Anterior cingulate cortex (tissue), 58 donors: ENCODE measurements around the gene SLC47A1.
"Not testable (repeated sequence)": the region's sequence is repeated elsewhere in the genome, so short reads cannot be mapped to it uniquely, and the experiment has no call there.

Source experiments
- DNase-seq, 58 donors: peaks; one replicate each; lab custom pipeline; 2025; lab: John Stamatoyannopoulos, UW

The SLC47A1 gene

DNA sequence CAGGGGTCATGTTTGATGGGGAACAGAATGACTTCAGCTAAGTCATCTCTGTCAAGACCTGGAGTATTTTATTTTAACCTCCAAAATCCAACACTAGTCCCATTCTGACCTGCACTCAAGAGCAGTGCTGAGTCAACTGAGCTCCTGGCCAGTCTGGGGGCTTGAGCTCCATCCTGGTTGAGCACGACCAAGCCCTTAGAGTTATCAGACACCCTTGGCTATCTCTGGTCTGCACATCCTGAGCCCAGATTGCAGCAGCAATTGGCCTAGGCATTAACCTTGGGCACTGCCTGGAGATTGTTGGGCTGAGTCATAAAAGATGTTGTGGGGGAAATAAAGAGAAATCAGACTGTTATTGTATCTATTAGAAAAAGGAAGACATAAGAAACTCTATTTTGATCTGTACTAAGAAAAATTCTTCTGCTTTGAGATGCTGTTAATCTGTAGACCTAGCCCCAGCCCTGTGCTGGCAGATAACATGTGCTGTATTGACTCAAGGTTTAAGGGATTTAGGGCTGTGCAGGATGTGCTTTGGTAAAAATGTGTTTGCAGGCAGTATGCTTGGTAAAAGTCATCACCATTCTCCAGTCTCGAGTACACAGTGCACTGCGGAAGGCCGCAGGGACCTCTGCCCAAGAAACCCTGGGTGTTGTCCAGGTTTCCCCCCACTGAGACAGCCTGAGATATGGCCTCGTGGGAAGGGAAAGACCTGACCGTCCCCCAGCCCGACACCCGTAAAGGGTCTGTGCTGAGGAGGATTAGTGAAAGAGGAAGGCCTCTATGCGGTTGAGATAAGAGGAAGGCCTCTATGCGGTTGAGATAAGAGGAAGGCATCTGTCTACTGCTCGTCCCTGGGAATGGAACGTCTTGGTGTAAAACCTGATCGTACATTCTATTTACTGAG is 14.0 kb upstream of the SLC47A1 start:
- not testable (repeated sequence) for DNase-seq

DNA sequence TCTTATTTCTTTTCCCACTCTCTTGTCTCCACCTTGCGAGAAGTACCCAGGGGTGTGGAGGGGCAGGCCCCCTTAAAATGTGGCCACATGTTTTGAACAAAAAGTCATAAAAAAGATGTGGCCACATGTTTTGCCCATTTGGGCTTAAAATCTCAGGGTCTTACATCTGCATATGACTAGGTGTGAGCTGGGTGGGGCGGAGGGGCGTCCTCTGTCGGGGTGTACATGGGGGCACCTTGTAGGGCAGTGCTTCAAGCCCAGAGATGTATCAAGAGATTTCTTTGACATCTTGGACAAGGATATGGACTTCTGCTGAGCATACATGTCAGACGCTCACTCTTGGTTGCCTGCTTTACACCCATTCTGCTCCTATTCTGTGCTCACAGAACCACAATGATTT is 13.0 kb upstream of the SLC47A1 start:
- no peak for DNase-seq

DNA sequence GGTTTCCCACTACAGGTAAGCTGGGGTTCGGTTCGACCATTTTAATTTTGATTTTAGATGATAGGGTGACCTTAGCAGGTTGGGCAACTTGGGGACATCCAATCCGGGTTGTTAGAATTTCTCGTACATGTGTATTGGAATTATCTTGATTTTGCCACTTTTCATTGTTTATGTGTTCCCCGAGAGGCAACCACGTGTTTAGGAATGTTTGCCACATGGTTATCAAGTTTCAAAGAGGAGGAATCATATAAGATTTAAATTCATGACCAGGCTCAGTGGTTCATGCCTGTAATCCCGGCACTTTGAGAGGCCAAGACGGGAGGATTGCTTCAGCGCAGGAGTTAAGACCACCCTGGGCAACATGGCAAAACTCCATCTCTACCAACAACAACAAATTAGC is 10.0 kb upstream of the SLC47A1 start:
- no peak for DNase-seq

DNA sequence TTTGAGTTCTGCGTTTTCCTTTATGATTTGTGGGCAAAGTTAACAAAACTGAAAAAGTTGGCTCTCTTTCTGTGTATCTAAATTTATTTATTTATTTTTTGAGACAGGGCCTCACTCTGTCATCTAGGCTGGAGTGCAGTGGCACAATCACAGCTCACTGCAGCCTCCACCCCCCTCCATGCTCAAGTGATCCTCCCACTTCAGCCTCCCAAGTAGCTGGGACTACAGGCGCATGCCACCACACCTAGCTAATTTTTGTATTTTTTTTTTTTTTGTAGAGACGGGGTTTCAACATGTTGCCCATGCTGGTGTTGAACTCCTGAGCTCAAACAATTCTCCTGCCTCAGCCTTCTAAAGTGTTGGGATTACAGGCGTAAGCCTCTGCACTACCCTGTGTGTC is 6.7 kb upstream of the SLC47A1 start:
- DNase-seq = not testable (repeated sequence)

DNA sequence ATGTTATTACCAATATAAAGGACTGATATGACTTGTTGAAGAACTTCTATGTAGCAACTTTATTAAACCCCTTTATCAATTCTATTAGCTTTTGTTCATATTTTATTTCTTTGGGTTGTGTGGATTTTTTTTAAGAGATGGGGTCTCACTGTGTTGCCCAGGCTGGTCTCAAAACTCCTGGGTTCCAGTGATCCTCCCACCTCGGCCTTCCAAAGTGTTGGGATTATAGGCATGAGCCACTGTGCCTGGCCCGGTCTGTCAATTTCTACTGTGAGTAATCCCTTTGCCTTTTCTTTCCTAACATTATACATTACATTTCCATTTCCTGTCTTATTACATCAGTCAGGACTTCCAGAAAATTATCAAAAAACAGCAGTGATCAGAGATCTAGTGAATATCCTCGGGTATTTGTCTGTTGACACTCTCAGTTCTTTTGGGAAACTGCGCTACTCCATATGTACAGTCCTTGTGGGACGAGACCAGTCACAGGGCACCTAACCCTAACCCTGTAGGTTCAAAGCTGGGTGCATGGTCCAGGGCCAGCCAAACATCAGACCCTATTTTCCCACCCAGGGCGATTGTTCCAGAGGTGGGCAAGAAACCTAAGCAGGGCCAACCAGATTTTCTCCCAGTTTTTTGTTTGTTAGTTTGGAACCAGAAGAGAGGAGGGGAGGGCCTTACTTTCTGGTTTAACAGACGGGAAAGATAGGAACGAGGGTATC is 1.7 kb upstream of the SLC47A1 start:
- no peak for DNase-seq

DNA sequence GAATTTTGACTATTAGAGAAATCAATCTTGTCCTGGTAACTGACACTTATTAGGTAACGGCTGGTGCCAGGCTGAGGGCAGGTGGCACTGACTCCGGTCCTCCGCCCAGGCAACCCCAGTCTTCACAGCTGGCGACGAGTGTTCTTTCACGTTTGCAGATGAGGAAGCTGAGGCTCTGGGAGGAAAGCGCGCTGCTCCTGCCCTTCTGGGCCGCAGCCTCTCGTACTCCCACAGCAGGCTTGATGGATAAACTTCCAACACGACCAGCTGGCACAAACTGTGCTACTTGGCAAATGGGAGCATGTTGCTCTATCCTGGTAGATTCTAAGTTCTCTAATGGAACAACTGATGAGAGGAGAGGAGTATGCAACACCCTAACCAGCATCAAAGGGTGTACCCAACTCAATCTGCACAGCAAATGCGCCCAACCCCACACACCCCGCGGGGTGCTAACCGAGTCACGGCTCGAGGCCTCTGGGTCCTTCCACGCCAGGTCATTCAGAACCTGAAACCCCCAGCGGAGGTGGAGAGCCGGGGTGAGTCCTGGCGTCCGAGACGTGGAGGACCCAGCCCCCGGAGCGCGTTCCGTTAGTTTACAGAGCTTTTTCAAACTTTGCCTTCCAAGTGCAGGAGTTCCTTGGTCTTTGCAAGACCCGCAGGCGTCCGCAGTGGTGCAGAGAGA is 477 bp upstream of the SLC47A1 start:
- DNase-seq = no peak

DNA sequence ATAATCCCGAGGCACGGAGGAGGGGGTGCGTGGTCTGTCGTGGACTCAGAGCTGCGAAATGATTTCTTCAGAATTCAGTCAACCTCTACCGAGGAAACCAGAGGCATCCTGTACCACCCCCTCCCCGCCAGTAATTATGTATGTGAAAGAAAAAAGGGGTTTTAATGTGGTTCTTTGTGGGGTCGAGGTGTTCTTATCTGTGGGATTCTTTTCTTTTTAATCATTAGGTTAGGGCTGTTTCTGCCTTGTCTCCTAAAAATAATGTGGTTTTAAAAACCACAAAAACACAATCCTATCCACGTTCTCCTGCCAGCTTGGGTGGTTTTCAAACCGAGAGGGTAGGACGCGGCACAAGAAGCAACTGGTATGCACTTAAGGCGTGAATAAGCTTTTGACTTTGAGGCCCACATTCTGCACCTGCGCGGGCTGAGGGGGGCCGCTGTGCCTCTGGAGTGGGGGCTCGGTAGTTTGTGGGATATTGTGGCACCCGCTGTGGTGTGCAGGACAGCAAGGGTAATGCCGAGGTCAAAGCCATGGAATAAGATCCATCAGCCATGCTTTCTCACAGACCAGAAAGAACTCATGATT is 1.0 kb downstream of the SLC47A1 start:
- DNase-seq = no peak

DNA sequence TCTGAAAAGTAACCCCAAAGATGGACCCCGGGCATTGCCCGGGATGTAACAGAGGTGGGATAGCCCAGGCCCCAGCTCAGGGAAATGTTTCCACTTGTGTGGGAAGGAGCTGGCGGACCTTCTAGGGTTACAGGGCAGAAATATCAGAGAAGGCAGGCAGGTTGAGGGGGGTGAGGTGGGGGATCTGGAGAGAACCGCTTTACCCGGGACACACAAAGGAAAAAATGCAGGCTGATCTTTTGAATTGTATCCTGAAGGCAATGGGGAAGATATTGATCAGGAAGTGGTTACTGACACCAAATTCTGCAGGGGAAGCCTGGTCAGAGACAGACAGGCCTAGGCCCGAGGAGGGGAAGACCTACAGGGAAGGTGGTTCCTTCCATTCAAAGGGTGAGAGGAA is 3.5 kb downstream of the SLC47A1 start:
- no peak for DNase-seq

DNA sequence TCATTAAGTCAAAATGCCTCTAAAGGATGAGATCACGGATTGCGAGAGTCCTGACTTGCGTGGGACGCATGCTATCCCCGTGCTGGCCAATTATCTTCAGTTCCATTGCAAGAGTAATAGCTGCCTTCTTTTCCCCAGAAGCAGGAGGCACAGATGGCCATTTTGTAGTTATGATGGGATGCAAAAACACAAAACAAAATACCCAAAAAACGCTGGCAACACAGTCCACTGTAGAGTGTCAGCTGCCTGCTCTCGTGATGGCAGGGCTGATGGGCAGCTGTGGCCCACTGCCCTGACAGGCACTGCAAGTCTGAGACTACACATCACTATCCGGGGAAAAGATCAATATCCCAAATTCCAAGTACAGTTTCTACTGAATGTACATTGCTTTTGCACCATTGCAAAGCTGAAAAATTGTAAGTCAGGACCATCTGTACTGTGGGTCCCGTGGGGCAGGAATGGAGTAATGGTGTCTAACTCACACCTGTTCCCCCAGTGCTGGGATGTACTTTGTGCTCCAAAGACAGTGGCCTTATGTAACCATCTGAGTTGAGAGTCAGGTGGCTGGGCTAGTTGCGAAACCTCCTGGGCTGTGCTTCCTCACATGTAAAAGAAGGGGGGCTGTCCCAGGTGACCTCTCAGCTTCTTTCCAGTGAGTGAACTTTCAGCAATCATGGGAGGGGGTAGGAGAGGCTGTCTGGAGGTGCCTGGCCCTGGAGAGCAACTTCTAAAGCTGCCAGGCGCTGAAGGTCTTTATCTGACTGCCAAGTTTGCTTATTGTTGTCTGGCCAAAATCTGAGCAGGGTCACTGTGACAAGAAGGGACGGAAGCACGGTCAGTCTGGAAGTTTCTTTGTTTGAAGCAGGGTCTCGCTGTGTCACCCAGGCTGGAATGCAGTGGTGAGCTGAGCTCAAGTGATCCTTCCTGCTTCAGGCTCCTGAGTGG is 4.7 kb downstream of the SLC47A1 start:
- peak in 8 of 58 donors; percentile 9 to 67 (median 28) for DNase-seq

DNA sequence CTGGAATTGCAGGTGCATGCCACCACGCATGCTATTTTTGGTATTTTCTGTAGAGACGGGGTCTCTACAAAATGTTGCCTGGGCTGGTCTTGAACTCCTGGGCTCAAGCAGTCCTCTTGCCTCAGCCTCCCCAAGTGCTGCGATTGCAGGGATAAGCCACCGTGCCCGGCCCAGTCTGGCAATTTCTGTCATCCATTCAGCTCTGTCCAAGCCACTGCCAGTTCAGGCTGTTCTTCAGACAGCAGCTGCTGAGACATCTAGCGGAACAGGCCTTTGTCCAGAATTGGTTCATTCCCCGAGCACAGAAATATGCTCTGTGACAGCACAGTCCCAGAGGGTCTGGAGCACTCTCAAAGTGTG is 5.4 kb downstream of the SLC47A1 start:
- peak in 9 of 58 donors; percentile 8 to 36 (median 17) for DNase-seq

DNA sequence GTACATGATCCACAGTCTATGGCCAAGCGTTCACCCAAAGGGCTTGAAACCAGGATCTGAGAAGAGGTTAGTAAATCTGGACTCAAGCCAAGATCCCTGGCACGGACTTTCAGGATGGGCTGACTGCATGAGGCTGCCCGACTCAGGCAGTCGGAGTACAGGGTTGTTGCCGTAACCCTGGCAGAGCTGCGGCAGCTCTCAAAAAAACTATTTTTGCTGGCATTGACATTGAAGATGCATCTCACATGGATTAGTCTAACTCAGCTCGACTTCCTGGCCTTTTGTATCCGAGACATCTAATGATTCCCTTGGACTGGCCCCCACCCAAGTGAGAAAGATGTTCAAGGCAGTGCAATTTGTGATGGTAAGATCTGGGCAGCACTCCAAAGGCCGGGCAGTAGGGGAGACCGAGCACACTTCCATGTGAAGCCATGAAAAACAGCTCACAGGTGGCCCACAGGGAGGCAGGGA is 6.2 kb downstream of the SLC47A1 start:
- DNase-seq = no peak

DNA sequence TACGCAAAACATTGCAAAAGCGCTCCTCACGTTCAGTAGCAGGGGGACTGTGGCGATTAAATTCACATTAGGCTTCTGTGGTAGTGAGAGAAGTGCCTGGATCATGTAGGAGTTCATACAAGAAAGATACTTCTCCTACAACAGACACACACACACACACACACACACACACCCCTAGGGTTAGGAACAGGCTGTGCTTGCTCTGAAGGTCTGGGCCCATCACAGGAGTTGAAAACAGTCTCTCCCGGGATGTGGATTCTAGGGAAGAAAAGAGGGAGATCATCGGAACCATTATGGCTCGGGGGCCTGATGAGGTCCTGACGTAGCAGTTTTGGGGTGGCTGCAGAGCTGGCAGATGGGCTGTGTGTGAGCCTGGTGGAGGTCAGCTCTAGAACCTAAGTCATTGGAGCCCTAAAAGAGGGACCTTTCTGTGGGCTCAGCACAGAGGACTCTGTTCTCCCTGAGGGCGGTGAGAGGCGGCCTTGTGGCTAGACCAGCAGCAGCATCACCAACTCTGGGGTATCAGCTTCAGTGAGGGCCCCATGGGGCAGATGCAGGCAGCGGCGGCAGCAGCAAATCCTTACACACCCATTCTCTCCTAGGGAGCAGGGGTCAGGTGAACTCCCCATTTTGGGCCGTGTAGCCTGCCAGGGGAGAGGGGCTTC is 7.2 kb downstream of the SLC47A1 start:
- no peak for DNase-seq

DNA sequence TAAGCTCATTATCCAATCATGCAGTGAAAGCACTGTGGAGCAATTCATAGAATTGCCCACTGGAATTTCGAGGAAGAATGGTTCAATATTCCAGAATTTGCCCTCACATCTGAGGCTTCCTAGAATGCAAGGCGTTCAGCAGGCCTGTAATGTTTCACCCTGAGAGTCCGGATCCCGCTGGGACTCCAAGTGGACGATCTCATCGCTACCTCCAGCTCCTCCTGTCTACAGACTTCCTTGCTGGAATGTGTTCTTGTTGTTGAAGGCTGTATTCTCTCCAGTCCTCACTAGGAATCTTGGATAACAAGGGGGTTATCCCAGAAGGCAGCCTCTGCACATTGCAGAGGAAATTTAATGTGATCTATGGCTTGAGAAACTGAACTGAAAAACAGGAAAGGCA is 7.8 kb downstream of the SLC47A1 start:
- no peak for DNase-seq

DNA sequence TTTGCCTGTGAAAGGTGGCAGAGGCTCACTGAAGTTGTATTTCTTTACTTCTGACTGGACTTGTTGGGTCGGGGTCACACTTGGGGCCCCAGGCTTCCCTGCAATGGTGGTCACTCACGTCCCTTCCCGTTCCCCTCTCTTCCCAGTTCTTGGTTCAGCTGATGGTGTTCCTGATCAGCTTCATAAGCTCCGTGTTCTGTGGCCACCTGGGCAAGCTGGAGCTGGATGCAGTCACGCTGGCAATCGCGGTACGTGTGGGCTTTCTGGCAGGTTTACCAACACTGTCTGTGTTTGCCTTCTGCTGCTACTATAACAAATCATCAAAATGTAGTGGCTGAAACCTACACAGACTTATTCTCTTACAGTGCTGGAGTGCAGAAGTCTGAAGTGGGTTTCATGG is 8.6 kb downstream of the SLC47A1 start:
- DNase-seq = peak in 3 of 58 donors; percentile 10 to 24 (median 18)

DNA sequence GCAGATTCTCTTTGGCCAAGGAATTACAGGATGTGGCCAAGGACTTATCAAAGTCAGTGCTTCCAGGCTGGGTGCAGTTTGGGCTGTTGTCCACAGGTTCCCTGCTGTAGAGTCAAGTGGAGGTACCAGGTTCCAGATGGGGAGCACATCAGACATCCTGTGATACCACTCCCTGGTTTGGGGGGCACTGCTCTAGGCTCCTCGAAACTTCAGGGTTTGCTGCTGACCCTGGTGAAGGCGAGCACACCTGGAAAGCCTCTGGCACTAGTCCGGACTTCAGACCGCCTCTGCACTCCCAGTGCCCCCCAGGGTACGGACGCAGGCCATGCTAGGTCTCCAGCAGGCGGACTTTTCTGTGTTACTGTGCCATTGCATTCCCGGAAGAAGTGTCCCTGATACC is 10.7 kb downstream of the SLC47A1 start:
- no peak for DNase-seq

DNA sequence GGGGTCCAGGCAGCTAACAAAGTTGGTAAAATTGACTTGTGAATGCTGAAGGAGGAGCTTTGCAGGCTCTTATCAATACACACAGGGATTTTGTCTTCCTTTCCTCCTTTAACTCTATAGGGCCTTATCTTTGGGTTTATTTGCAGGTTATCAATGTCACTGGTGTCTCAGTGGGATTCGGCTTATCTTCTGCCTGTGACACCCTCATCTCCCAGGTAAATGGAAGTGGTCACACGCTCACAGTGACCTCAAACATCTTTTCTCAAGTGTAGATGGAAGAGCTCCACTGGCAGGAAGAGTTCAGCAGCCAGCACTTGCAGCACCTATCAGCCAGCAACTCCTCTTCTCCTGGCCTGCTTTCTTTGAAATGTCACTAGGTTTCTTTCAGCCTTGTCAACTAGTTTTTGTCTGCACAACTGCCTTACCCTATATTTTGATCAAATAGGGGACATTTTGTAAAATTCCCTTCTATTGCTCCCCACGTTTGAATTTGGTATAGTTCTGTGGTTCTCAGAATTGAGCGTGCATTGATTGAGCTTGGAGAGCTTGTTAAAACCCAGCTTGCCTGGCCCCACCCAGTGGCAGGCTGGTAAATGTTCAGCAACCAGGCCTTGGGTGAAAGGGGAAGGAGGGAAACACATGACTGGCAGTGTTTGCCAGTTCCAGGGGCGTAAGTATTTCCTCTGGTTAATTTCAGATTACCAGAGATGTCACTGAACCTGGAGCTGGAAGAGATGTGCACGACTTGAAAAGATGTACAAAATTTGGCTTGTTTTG is 12.8 kb downstream of the SLC47A1 start:
- DNase-seq = peak in 10 of 58 donors; percentile 10 to 48 (median 18)

DNA sequence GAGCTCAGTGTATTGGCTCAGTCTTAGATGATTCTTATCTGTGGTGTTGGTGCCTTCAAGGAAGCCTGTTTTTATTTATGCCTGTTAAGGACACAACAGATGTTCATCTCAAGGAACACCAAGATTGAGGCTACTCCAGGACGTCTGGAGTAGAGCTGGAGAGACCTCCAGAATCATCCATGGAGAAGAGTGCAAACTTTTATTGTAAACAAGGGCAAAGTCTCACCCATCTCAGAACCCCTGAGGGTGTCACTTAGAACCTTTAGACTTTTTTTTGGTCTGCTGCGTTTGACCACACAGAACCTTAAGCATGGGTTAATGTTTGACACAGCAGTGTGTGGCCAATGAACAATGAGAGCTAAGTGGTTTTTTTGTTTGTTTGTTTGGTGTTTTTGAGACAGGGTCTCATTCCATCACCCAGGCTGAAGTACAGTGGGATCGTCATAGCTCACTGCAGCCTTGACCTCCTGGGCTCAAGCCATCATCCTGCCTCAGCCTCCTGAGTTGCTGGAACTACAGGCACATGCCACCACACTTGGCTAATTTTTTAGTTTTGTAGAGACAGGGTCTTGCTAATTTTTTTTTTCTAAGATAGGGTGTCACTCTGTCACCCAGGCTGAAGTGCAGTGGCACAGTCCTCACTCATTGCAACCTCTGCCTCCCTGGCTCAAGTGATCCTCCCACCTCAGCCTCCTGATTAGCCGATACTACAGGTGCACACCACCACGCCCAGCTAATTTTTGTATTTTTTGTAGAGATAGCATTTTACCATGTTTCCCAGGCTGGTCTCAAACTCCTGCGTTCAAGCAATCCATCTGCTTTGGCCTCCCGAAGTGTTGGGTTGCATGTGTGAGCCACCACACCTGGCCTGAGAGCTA is 16.3 kb downstream of the SLC47A1 start:
- DNase-seq = no peak
